ENCODE data around the gene RHBDD2. TPM values are rescaled to one million over a fixed set of nuclear protein-coding genes. Genes with fewer than 3 reads are reported as not detected.
A peak's percentile ranks its signal among the peaks of the same experiment; 100 is the strongest.

RHBDD2 gene
- total and polyA plus RNA-seq, 2 experiments from 2014 or later, result 61.1 to 178 TPM

DNA sequence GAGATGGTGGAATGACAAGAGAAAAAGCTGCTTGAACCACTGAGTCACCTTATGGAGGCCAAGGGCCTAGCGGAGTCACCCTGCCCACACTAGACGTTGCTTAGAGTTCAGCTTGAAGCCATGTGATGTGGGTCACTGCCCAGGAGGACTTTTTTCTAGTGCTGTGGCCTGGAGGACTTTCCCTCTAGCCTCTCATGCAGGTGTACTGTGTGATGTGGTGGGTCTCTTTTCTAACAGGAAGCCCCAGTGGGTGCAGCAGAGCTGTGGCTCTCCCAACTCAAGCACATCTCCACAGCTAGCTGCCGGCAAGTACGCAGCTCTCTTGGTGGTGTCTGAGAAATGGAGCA is 49.7 kb downstream of the RHBDD2 start:
- H4K20me1 ChIP-seq (ENCODE audit: insufficient read depth, poor library complexity, severe bottlenecking), result peaks cover 13% of the 10 kb centered on the region
- whole genome bisulfite sequencing (ENCODE audit: low lambda C conversion rate, missing lambda C conversion rate), result 100% methylated on average over 4 of the region's 4 CpGs
- TF ChIP-seq EZH2phosphoT487 (IDR thresholded peaks at IDR 0.05; ENCODE audit: low read depth, severe bottlenecking, unreplicated experiment), result no peak
- TF ChIP-seq, protein P1, sequence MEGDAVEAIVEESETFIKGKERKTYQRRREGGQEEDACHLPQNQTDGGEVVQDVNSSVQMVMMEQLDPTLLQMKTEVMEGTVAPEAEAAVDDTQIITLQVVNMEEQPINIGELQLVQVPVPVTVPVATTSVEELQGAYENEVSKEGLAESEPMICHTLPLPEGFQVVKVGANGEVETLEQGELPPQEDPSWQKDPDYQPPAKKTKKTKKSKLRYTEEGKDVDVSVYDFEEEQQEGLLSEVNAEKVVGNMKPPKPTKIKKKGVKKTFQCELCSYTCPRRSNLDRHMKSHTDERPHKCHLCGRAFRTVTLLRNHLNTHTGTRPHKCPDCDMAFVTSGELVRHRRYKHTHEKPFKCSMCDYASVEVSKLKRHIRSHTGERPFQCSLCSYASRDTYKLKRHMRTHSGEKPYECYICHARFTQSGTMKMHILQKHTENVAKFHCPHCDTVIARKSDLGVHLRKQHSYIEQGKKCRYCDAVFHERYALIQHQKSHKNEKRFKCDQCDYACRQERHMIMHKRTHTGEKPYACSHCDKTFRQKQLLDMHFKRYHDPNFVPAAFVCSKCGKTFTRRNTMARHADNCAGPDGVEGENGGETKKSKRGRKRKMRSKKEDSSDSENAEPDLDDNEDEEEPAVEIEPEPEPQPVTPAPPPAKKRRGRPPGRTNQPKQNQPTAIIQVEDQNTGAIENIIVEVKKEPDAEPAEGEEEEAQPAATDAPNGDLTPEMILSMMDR (IDR thresholded peaks at IDR 0.05; ENCODE audit: poor library complexity), result no peak
- no peak for TF ChIP-seq EZH2 (IDR thresholded peaks at IDR 0.05; ENCODE audit: borderline replicate concordance)

DNA sequence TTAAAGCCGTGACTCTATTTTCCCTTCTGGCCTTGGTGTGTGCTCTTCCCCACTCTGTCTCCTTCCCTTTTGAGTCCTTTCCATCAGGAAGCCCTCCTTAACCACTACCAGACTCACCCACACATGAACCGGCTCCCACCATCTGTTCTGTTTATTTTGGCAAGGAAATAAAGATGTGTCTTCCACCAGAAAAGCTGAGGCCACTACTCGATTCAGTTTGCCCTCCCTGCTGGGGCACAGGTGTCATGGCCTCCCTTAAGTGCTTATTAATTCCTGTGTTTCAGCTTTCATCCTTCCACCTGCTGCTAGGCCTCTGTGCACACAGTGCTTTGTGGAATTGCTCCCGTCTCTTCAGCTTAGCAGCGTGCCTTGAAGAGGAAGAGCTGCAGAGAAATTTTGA is 52.8 kb downstream of the RHBDD2 start:
- no peak overlapping the region for H3K4me3 ChIP-seq
- no peak for TF ChIP-seq EZH2 (IDR thresholded peaks at IDR 0.05; ENCODE audit: borderline replicate concordance)
- TF ChIP-seq, protein P1 (IDR thresholded peaks at IDR 0.05; ENCODE audit: poor library complexity), result no peak
- no peak overlapping the region for H2AFZ ChIP-seq
- H3K4me2 ChIP-seq, result no peak overlapping the region
- no peak for DNase-seq (ENCODE audit: low spot score)
- WGBS (ENCODE audit: low lambda C conversion rate, missing lambda C conversion rate), result 76% methylated on average over 5 of the region's 5 CpGs
- H3K9me3 ChIP-seq (ENCODE audit: low read depth), result no peaks in the 10 kb centered on the region
- H3K79me2 ChIP-seq, result peaks cover 91% of the 10 kb centered on the region
- peaks cover 3% of the 10 kb centered on the region for H4K20me1 ChIP-seq (ENCODE audit: insufficient read depth, poor library complexity, severe bottlenecking)
- H3K27ac ChIP-seq, result no peak overlapping the region
- H3K4me1 ChIP-seq (ENCODE audit: insufficient read depth), result peaks cover 15% of the 10 kb centered on the region
- H3K9me2 ChIP-seq (replicated peaks; ENCODE audit: insufficient read depth), result no peaks in the 10 kb centered on the region
- no peaks in the 10 kb centered on the region for H3K36me3 ChIP-seq (replicated peaks; ENCODE audit: insufficient read depth, low read depth)
- H3K27me3 ChIP-seq, result no peaks in the 10 kb centered on the region

More for the DNA sequence above, 49.7 kb downstream of the RHBDD2 start:
- Histone ChIP-seq H2AFZ (no peak overlapping the region), H3K4me1 (ENCODE audit: insufficient read depth) (no peaks in the 10 kb centered on the region), H3K27ac (no peak overlapping the region), H3K36me3 (replicated peaks; ENCODE audit: insufficient read depth, low read depth) (no peaks in the 10 kb centered on the region), H3K79me2 (peaks cover 97% of the 10 kb centered on the region), H3K9me2 (replicated peaks; ENCODE audit: insufficient read depth) (no peaks in the 10 kb centered on the region), H3K27me3 (no peaks in the 10 kb centered on the region), H3K9me3 (ENCODE audit: low read depth) (no peaks in the 10 kb centered on the region), H3K4me2 (no peak overlapping the region), H3K4me3 (no peak overlapping the region)
- DNase-seq (ENCODE audit: low spot score), result no peak

DNA sequence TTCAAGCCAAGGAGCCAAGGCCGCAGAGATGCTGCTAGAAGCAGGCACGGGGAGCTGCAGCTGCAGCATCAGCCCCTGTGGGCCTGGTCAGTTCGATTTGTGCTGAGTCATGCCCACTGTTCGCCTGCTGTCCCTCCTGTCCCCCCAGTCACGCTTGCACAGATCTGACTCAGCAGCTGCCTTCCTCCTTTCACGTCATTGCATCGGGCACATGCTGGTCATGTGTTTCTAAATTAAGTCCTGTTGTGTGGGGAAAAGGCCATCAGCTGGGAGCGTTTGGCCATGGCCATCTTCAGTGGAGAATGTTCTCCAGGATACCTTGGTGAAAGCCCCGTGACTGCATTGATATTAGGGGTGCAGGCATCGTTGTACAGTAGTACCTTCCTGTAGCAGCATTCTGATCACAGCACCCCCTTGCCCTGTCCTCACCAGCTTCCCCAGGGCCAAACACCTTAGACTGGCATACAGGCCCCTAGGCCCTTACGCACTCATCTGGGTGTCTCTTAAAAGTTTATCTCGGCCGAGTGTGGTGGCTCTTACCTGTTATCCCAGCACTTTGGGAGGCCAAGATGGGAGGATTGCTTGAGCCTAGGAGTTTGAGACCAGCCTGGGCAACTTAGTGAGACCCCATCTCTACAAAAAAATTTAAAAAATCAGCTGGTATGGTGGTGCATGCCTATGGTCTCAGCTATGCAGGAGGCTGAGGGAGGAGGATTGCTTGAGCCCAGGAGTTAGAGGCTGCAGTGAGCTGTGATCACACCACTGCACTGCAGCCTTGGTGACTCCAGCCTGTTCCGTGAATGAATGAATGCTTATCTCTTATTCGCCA is 59.3 kb downstream of the RHBDD2 start:
- H4K20me1 ChIP-seq (ENCODE audit: insufficient read depth, poor library complexity, severe bottlenecking), result peaks cover 3% of the 10 kb centered on the region
- H3K27ac ChIP-seq, result no peak overlapping the region
- H3K79me2 ChIP-seq, result peaks cover 82% of the 10 kb centered on the region
- DNase-seq (ENCODE audit: low spot score), result peak; percentile 45
- peaks cover 15% of the 10 kb centered on the region for H3K4me1 ChIP-seq (ENCODE audit: insufficient read depth)
- H3K9me2 ChIP-seq (replicated peaks; ENCODE audit: insufficient read depth), result no peaks in the 10 kb centered on the region
- TF ChIP-seq, protein P1 (IDR thresholded peaks at IDR 0.05; ENCODE audit: poor library complexity), result no peak
- no peak for TF ChIP-seq EZH2 (IDR thresholded peaks at IDR 0.05; ENCODE audit: borderline replicate concordance)
- TF ChIP-seq EZH2phosphoT487 (IDR thresholded peaks at IDR 0.05; ENCODE audit: low read depth, severe bottlenecking, unreplicated experiment), result no peak
- WGBS (ENCODE audit: low lambda C conversion rate, missing lambda C conversion rate), result 82% methylated on average over 15 of the region's 15 CpGs
- H3K4me2 ChIP-seq, result no peak overlapping the region
- no peaks in the 10 kb centered on the region for H3K9me3 ChIP-seq (ENCODE audit: low read depth)
- no peaks in the 10 kb centered on the region for H3K36me3 ChIP-seq (replicated peaks; ENCODE audit: insufficient read depth, low read depth)
- H3K4me3 ChIP-seq, result no peak overlapping the region
- no peak overlapping the region for H2AFZ ChIP-seq
- H3K27me3 ChIP-seq, result no peaks in the 10 kb centered on the region

Small RNA genes lying within 50 kb of the gene (microRNA-seq; reads per million reads assigned to microRNA genes)
- gene MIR4651, result 1.3 reads per million

Other genes with a start within 250 kb of the RHBDD2 start
- gene HIP1, start 140.1 kb upstream of the RHBDD2 start, total RNA-seq, result 9.3 and 14.5 TPM in 2 replicates
- gene HIP1, start 140.1 kb upstream of the RHBDD2 start, polyA plus RNA-seq, result 7.4 and 8.3 TPM in 2 replicates
- 7.5 and 15.3 TPM in 2 replicates for gene CCL26, start 106.8 kb upstream of the RHBDD2 start, total RNA-seq
- gene CCL26, start 106.8 kb upstream of the RHBDD2 start, polyA plus RNA-seq, result 7.3 and 8.7 TPM in 2 replicates
- not detected in 2 replicates for gene CCL24, start 65.2 kb upstream of the RHBDD2 start, total RNA-seq
- gene CCL24, start 65.2 kb upstream of the RHBDD2 start, polyA plus RNA-seq, result not detected in 2 replicates
- gene POR, start 36.1 kb downstream of the RHBDD2 start, total RNA-seq, result 102 and 106 TPM in 2 replicates
- gene POR, start 36.1 kb downstream of the RHBDD2 start, polyA plus RNA-seq, result 212 and 220 TPM in 2 replicates
- 40.6 and 50.7 TPM in 2 replicates for gene TMEM120A, start 115.6 kb downstream of the RHBDD2 start, total RNA-seq
- 91.1 and 99.5 TPM in 2 replicates for gene TMEM120A, start 115.6 kb downstream of the RHBDD2 start, polyA plus RNA-seq
- 64.4 and 70.1 TPM in 2 replicates for gene STYXL1, start 169.0 kb downstream of the RHBDD2 start, total RNA-seq
- 56.3 and 64.6 TPM in 2 replicates for gene STYXL1, start 169.0 kb downstream of the RHBDD2 start, polyA plus RNA-seq
- gene MDH2, start 169.1 kb downstream of the RHBDD2 start, total RNA-seq, result 65.6 and 68.5 TPM in 2 replicates
- 236 and 252 TPM in 2 replicates for gene MDH2, start 169.1 kb downstream of the RHBDD2 start, polyA plus RNA-seq